ENCODE results near the gene SH3BGR. TPM values are rescaled to one million over a fixed set of nuclear protein-coding genes. Genes with fewer than 3 reads are reported as not detected.
A peak's percentile ranks its signal among the peaks of the same experiment; 100 is the strongest.
"Not testable (repeated sequence)": the region's sequence is repeated elsewhere in the genome, so short reads cannot be mapped to it uniquely, and the experiment has no call there.

Gene SH3BGR
- total RNA-seq, 1 donor from 2014 or later = 1.2 TPM

- peak; percentile 65 for ATAC-seq
These were observed 66.5 kb downstream of the SH3BGR start for GRCh38 chr21:39518055-39518846.

GRCh38 chr21:39518847-39519210 lies 67.1 kb downstream of the SH3BGR start:
- no peak for ATAC-seq

GRCh38 chr21:39519835-39520234 lies 68.1 kb downstream of the SH3BGR start:
- ATAC-seq = no peak

GRCh38 chr21:39523399-39523798 lies 71.6 kb downstream of the SH3BGR start:
- peak; percentile 43 for ATAC-seq

- no peak for ATAC-seq
These were observed 72.1 kb downstream of the SH3BGR start for GRCh38 chr21:39523915-39524314.

- ATAC-seq = peak; percentile 43
These were observed 73.4 kb downstream of the SH3BGR start for GRCh38 chr21:39525129-39525528.

GRCh38 chr21:39525601-39526000 lies 73.8 kb downstream of the SH3BGR start:
- ATAC-seq = no peak

- ATAC-seq = no peak
These were observed 75.4 kb downstream of the SH3BGR start for GRCh38 chr21:39527067-39527595.

- peak; percentile 55 for ATAC-seq
These were observed 76.1 kb downstream of the SH3BGR start for GRCh38 chr21:39527664-39528381.

- no peak for ATAC-seq
These were observed 77.3 kb downstream of the SH3BGR start for GRCh38 chr21:39529026-39529425.

GRCh38 chr21:39531064-39531463 lies 79.3 kb downstream of the SH3BGR start:
- ATAC-seq = no peak

- ATAC-seq = no peak
These were observed 80.1 kb downstream of the SH3BGR start for GRCh38 chr21:39531840-39532239.

GRCh38 chr21:39533545-39534380 lies 82.0 kb downstream of the SH3BGR start:
- no peak for ATAC-seq

- ATAC-seq = no peak
These were observed 84.1 kb downstream of the SH3BGR start for GRCh38 chr21:39535646-39536437.

GRCh38 chr21:39536835-39537234 lies 85.1 kb downstream of the SH3BGR start:
- no peak for ATAC-seq

GRCh38 chr21:39537571-39537970 lies 85.8 kb downstream of the SH3BGR start:
- ATAC-seq = peak; percentile 94

- no peak for ATAC-seq
These were observed 86.8 kb downstream of the SH3BGR start for GRCh38 chr21:39538453-39539042.

GRCh38 chr21:39540367-39540766 lies 88.6 kb downstream of the SH3BGR start:
- not testable (repeated sequence) for ATAC-seq

GRCh38 chr21:39542736-39543135 lies 91.0 kb downstream of the SH3BGR start:
- ATAC-seq = no peak

GRCh38 chr21:39546522-39546921 lies 94.8 kb downstream of the SH3BGR start:
- ATAC-seq = no peak

GRCh38 chr21:39552856-39553255 lies 101.1 kb downstream of the SH3BGR start:
- ATAC-seq = no peak

GRCh38 chr21:39553331-39553730 lies 101.6 kb downstream of the SH3BGR start:
- ATAC-seq = no peak
